CD4-positive, alpha-beta T cell treated with Interferon gamma for 1 hour (primary cell): ENCODE data around the gene NXPH2.

Experiments
- DNase-seq: peaks from one replicate; pipeline ENCODE4 v3.0.0-alpha.2; 2020

Gene NXPH2

DNA sequence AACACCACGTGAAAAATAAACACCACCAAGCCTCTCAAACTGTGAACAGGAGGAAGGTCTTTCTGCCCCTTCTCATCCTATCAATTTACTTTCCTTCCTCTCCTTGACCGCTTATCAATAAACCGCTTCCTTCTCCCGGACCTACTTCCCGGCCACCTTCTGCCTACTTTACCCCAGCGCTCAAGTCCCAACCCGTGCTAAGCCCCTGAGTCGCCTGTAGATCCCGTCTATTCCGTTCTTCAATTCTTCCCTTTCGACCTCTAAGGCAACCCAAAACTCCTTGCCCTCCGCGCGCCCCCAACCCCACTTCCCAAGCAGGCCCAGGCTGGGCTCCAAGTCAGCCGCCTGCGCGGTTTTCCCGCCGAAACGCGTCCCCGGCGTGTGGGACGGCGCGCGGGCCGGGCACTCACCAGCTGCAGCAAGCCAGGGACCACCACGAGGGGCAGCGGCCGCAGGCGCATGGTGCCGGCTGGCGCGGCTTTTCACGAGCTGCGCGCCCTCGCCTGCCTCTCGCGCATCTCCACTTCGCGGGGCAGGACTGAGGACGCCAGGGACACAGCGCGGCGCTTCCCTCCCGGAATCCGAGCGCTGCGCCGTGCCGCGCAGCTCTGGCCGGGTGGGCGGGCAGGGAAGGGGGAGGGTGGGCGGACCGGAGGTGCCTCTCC lies at the start of gene NXPH2:
NXPH2 (minus strand) TSS at position 610 of the 665 bp plus-strand sequence; CDS start at position 461, 149 bp downstream.
- DNase-seq, result no peak

DNA sequence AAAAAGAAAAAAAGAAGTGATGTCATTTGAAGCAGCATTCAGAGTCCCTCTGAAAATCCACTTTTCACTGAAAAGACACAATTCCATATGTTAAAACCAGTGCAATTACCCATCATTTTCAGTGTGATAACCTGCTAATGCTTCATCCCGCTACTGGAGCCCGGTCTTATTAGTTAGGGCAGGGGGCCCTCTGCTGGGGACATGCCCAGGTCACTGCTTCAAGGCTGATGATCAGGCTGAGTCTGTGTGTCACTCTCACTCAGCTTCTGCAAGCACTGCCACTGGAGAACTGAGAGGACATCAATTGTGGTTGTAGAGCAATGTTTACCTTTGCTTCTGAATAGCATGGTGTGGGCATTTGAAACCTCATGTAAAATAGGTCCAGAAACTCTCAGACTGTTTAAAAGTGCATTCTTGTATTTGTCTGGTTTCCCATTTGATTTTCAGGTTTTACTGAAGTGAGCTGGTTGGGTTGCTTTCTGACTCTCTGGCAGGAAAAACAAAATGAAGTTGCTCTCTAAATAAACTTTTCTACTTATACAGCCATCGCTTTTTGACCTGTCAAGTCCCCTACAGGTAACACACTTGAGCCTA lies 49.2 kb upstream of the NXPH2 start:
- peak; percentile 1 for DNase-seq

DNA sequence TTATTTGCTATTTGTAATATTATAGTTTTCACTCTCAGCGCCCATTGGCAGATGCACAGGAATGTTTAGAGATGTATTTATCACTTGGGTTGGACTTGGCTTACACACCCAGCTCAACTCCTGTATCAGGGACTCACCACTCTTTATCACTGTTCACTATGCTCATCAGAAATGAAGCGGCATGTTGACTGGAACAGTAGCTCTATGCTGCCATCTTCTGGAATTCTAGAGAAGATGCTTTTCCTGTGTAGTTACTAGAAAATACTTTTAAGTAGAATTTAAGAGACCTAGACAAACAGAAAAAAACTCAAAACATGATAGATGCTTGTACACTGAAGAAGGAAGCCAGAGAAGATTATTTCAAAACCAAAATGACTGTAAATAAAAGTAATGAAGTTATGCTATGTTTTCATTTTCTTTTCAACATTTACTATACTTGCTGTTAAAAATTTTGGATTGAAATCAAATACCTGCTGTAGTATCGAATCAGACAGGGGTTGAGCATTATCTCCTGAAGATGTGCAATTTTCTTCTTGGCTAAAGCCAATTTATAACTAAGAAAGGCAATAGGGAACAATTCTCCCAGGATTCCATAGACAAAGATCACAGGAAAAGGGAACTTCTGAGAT lies 47.4 kb upstream of the NXPH2 start:
- DNase-seq, result peak; percentile 1

DNA sequence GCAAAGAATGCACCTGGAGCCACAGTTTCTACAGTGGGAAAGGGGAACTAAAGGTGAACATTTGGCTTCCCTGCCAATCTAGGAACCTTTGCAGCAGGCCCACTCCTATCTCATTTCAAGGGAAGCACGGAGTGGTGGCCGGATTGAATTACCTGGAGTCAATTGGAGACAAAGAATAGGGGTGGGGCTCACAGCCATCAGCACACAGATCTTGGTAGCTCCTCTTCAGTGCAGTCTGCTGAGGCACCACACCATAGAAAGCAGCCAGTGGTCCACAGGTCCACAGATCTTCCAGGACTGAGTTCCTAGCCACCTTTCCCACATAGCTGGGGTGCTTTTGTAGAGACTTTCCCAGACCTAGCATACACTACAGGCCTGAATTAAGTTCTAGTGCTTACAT lies 43.5 kb upstream of the NXPH2 start:
- no peak for DNase-seq

DNA sequence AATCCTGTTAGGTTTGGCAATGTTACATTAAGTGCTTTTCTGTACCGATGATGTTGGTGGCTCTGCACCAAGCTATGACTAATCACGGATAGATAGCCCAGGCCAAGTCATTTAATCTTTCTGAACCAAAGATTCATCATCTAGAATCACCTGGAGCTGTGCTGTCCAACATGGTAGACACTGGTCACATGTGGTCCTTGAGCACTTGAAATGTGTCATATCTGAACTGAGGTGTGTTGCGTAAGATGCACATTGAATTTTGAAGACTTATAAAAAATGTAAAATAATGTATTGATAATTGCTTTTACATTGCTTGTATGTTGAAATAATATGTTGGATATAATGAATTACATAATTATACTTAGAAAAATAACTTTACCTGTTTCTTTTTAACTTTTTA lies 39.8 kb upstream of the NXPH2 start:
- no peak for DNase-seq

DNA sequence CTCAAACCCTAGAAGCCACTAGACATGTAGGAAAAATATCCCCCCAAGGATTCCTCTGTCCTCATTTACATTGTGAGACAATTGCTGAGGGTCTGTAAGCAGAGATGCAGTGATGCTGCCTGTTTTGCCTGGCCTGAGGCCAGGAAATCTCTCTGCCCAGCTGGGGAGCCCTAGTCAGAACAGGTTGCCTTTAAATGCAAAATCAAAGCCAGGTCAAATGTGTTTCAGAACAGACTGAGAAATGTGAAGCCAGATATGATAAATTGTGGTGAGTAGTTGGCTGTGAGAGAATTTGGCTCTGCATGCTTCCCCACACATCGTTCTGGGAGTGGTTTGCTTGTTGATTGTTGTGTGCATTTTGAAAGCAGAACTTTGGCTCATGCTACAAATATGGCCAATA lies 38.4 kb upstream of the NXPH2 start:
- DNase-seq, result no peak

DNA sequence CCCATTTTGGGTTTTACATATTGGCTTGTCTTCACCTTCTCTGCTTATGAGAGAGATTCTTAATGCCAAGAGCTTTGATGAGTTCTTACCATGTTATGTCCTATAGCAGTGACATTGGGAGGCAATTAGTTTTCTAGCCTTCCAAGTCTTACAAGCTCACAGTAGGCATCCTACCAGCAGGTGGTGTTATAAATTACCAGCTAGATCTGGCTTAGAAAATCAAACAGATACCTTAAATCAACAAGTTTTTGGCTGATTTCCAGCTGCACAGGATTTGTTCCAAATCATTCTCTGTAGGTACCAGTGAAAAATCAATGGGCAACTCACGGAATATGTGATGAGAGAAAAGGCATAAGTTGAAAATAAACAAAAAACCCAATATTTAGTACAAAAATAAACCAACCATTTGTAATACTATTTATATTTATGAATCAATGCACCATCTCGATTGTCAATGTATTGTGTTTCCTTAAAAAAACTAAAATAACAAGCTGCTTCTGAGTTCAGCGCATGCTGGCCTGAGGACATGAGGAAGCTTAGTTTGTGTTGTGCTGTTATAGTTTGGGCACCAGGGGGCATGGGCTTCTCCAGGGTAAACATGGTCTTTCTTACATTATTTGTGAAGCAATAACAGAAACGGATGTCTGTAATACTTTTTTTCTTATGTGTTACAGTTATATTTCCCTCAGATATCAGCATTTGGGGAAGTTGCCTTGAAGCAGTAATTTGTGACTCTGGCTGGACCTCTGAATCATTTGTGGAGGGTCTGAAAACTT lies 34.1 kb upstream of the NXPH2 start:
- peak; percentile 17 for DNase-seq

DNA sequence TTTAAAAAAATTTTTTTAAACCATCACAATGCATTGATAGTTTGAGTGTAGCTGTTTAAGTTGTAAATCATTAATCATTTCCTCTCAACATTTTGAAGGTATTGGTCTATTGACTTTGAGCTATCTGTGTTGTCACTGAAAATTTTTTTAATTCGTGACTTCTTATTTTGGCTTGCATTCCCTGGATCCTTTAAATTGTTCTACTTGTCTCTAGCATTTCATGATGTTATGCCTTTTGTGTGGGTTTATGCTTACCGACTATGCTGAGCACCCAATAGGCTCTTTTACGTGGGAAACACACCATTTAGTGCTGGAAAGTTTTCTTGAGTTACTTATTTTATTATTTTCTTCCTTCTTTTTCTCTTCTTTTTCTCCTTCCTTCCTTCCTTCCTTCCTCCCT lies 31.2 kb upstream of the NXPH2 start:
- DNase-seq, result no peak

DNA sequence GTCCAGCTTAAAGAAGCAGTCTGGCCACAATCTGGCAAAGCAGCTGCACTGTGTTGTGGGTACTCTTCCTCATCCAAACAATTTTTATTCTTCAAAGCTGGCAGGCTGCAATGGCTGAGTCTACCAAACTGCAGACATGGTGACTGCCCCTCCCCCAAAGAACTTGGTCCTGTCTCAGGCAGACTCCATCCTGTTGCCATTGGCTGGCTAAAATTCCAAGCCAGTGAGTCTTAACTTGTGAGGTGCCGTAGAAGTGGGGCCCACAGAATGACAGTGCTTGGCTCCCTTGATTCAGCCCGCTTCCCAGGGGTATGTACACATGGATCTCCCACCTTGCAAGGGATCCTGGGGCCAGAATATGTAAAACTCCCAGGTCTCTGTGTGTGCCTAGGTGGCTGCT lies 14.5 kb upstream of the NXPH2 start:
- DNase-seq, result no peak

DNA sequence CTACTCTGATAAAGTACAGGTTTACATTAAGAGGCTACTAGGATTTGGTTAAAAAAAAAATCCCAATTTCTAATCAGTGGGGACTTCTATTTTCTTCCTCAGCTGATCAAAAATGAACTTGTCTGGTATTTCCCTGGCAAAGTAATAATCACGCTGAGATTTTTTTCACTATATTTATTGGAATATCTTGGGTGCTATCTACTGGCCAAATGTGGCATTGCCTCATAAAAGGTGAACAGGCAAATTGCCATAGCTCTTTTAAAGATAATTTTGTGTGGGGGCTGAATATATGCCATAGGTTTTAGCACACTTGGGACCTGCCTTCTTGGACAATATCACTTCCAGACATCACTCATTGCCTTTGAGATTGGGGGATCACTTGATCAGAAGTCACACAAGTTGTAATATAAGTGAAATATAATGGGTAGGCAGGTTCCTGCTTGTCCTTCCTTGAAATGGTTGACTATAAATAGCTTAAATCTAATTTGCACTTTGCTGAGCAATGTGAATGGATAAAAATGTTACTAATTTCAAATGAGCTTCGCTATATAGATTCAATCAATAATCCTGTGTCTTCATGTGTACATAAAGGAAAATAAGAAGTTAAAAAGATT lies 7.0 kb upstream of the NXPH2 start:
- DNase-seq, result no peak

DNA sequence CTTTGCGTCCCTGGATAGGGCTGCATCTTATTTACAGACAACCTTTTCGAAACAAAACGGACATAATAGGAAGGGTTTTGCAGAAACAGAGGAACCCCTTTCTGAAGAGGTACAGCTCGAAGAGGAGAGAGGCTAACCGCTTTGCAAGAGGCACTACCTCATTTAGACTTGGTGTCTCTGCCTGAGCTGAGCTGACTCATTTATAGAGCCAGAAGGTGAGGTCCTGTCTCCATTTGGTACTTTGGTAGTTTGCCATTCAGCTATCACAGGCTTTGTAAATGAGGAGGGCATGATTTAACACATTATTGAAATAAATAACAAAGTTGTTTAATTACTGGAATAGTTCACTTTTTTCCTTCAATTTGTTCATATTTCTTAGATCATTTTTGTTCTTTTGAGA lies 2.2 kb upstream of the NXPH2 start:
- DNase-seq, result no peak

DNA sequence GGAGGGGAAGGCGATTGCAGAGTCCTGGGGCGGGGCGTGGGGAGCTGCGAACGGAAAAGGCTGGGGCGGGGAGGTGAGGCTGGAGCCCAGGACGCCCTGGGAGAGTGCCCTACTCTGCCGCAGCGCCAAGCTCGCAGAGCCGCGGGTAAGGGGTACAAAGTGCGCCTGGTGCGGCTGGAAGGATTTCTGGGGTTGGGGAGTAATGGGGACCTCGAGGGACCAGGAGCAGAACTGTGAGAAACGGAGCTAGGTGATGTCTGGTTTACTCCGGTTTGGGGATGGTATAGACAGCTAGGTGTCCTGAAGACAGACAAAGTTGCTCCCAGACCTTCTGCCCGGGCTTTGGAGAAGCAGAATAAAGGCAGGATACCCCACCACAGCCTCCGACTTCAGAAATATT lies 718 bp upstream of the NXPH2 start:
- DNase-seq, result no peak

DNA sequence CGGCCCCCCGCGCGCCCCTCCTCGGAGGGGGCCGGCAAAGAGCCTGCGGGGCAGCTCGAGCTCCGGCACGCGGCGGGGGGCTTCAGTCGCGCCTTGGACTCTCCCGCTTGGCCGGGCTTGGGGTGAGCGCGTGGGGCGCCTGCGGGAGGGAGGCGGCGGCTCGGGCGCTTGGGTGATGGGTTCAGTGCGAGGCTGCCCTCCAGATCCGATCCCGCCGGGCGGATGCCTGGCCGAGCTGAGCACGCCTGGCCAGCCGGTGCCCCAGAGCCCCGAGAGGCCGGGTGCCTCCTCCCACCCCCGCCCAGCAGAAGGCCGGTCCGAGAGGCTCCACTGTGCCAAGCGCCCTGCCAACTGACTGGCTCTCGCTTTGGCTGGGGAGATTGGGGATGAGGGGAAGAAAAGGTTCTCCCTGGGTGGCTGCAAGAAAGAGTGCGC lies 273 bp upstream of the NXPH2 start:
- no peak for DNase-seq

DNA sequence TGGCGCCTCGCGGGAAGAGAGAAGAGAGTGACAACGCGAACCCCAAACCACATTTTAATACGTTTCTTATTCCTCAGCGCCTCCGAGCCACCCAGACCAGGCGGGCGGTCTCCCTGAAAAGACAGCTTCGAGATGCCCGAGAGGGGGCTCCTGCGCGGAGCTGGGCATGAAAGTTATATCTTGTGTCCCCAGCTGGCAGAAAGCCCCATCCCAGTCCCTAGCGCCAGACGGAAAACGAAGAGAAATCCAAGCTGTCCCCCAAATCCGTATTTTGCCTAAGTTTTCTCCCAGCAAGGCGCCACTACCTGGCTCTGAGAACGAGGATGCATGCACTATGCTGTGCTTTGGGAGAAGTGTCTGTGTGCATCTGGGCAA lies 797 bp downstream of the NXPH2 start:
- no peak for DNase-seq

DNA sequence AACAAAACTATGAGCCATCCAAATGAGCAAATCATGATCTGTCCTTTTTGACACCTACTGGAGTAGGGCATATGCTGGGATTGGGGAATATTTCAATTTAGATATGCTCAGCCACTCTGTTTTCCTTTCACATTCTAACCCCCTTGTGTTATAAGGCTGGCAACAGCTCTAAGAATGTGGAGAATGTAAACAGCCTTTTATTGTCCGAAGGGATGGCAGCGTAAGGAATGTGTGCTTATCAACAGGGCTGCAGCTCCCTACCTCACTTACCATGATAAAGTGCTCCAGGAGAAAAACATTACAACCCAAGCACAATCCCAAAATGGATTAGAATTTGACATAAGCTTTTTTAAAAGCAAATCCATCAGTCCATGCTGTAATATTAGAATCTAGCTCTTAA lies 2.2 kb downstream of the NXPH2 start:
- DNase-seq, result no peak

DNA sequence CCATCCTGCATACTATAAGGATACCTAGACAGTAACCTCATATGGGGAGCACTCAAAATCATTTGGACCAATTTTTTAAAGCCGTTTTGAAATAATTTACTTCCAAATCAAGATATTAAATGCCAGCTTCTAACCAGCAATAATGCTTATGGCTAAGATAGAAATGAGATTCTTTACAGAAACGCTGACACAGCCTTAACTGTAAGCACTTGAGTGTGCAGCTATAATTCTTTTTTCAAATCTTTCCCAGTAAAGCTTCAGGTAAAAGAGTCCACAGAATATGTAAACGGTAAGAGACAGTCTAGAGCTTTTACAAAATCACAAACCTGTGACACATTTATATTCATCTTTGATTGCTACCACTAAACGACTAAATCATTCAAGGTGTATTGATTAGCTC lies 4.5 kb downstream of the NXPH2 start:
- no peak for DNase-seq

DNA sequence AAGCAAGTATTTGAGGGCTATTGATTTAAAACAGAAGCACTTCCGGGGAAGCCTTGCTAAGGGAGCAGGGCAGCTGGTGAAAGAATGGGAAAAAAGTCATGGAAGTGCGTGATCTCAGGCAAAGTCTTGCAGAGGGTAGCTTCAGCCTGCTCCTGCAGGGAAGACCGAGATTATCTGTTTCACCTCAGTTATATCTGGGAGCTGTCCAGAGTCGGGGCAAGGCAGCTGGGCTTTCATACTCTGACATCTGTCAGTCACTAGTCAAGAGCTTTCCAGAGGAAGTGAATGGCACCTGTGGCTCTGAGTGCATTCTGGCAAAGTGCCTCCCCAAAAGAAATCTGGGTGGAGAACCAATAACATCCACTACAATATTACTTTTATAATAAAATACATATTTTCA lies 8.7 kb downstream of the NXPH2 start:
- no peak for DNase-seq

DNA sequence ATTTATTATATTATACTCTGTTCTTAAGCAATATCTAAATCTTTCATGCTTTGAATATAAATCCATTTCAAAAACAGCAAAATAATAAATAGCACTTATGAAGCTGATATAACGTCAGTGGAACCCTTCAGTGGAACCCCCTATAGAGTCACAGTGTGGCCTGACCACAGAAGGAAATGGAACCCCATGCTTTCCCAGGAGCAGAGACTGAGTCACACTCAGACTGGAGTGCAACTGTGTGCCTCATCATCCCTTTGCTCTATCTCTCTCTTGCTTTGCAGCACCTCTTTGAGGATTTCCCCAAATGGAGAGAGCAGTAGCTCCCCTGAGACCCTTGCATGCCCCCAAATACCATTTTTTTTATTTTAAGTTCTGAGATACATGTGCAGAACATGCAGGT lies 13.1 kb downstream of the NXPH2 start:
- no peak for DNase-seq

DNA sequence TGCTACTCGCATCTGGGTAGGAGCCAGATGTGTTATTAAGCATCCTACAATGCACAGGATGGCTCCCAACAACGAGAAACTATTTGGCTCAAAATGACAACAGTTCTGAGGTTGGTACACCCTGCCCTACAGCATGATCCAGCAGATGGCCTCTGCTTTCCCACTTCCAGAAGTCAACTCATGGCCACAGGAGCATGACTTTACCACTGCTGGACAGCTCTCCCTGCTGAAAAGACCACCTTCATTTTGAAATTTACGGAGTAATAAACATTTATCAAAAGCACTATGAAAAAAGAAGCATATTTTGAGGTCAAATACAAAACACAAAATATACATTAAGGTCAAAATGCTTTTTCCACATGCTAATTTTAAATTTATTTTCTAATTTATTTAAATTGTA lies 13.7 kb downstream of the NXPH2 start:
- DNase-seq, result no peak

DNA sequence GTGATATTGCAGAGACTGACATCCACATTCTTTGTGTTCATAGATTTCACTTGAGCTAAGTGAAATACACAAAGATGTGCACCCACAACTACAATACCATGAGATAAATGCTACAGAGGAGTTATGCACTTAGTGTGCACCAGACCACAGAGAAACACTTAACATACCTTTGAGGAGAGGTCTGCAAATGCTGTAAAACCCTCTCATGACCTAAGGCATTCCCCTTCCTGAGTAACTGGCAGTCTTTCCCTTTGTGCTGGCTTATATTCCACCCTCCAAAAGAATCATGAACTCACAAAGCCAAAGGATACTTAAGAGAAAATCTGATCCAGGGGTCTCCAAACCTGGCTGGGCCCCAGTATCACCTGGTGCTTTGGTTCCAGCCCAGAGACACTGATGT lies 16.2 kb downstream of the NXPH2 start:
- no peak for DNase-seq

DNA sequence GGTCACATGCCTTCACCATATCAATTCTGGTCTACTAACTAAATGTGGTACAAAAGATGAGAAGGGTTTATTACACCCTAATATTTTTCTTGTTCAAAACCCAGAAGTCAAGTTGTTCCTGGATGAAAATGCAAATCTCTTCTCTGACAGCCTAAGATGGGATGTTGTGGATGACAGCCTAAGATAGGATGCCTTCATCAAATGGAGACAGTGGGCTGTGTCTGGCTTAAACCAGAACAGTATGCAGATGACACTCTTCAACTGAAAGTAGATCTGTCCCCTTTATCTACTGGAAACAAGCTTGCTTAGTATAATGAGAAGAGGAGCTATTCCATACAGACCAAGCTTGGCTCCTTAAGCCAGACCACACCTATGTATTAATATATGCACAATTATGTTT lies 17.7 kb downstream of the NXPH2 start:
- no peak for DNase-seq

DNA sequence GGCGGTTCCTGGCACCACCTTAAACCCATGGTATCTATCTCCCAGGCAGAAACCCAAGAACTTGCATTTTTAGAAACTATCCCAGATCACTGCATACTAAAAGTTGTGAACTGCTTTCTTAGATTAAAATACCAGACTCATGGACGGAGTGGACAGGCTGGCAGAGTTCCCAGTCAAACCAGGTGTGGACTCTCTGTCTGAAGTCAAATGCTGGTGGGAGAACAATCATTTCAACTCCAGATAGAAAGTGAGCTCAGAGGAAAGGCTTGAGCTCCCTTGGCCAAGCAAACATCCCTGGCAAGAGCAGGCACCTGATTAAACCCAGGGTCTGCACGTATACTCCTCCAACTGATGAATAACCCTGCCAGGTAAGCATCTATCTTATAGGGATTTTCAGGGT lies 19.5 kb downstream of the NXPH2 start:
- no peak for DNase-seq

DNA sequence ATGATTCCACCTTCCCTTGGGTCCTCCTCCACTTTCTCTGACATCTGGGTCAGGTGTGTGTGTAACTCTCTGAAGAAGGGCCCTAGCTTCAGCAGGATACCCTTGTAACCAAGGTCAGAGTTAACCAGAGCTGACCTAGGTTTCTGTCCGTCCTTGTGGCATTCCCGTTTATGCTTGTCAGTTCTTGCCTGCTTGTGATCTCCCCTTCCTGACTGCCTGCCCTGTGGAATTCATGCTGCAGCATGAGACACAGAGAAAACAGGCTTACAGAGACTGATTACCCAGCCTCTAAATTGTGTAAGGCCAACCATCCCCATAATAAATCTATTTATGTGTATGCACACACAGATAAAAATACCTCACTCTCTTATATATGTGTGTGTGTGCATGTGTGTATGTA lies 22.8 kb downstream of the NXPH2 start:
- no peak for DNase-seq
